G401 (cell line): ENCODE data around the gene NOX4. TPM values are rescaled to one million over a fixed set of nuclear protein-coding genes. Genes with fewer than 3 reads are reported as not detected.

Experiments used
- DNase-seq: peaks from one replicate; pipeline ENCODE4 v3.0.0-alpha.2; 2015; ENCODE audit warnings: low spot score
- in situ Hi-C: cut with HindIII; loops from 2 replicates; pipeline ENCODE4 v1.10.0; 2016; ENCODE audit warnings: low sequenced_read_pairs, mixed read lengths
- total RNA-seq: library from RNA; depleted of rRNA; stranded (reverse); fragments of >200 nt; shearing (Covaris generic); gene quantifications from 2 replicates; pipeline ENCODE4 v1.2.3, GENCODE V29; 2014; rRNA removed

Gene NOX4
- total RNA-seq = not detected in 2 replicates

DNA sequence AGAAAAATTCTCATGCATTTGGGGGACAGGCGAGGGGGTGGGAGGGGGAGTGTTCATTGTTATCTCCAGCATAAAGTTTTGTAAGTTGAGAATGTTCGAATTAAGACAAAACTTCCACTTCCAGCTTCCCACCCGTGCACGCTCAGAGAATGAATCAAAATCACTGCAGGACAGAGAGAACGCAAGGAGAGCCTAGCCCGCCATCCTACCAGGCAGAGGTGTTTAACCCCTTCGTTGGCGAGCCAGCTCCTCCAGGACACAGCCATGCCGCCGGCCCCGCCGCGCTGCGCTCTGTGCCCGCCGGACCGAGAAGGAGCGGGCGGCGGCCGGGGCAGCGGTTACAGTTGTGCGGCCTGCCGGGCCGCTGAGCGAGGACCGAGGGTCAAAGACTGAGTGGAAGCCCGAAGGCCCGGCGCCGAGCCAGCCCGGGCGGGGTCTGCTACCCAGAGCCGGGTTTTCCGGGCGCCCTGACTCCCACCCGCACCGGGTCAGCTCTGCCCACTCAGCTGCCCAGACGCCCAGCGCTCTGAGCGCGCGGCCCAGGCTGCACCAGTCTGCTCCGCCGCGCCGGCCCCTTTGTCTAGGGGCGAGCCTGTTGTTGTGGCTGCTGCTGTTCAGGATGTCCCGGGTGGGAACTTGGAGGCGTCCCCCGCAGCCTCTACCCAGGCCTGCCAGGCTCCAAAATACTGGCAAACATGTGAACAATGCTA is at the start of gene NOX4:
Gene NOX4 (minus strand): TSS at position 395 of the 710 bp plus-strand sequence. CDS start 129 bp downstream, at position 266.
- DNase-seq = no peak
- in situ Hi-C loops = no loop called here

DNA sequence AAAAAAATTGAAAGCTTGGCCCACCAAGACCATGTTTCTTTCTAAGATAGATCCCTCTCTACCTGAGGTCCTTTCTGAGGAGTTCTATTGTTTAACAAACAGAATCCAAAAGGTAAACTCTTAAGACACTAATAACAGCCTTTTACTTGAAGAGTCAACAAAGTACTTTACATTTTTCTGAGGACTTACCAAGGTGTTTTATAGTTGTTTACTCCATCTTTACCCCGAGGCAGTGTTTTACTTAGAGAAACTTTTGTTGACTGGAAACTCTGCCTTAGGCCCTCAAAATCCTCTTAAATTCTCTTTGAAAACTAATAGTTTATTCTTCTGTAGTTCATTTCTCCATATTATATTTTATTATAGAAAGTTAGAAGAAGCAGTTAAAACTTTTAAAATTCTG is 49.7 kb upstream of the NOX4 start:
- in situ Hi-C loops = no loop called here
- no peak for DNase-seq

DNA sequence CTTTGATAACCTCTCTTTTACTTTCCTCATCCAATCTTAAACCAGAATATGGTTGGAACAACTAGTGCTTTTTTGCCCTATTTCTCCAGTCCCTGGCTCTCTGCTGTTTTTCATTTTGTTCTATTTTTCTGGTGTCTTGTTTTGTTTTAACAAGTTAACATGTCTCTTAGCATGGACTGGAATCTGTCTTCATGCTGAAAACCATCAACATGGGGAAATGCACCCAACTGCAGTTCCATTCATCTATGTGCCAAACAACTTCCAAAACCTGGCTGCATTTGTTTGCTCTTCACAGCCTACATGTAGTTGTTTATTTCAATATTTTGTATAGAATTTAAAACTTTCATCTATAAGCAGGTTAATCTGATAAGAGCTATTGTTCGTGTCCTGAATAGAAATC is 46.8 kb upstream of the NOX4 start:
- no peak for DNase-seq
- in situ Hi-C loops = no loop called here

DNA sequence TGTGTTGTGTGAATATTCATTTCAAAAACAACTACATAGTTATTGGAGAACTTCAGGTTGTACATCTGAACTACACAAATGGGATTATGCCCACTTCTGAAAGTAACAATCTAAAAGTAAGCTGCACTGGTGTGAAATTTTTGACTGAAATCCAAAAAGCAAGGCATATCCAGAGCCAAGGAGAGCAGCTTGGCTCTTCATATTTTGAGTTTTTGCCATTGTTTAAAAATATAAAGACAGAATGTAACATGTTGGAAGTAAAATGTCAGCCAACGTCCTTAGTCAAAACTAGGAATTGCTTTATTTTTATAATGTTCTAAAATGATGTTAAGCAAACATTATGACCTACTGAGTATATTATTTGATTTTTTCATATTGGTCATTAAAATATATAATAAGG is 45.8 kb upstream of the NOX4 start:
- DNase-seq = no peak
- in situ Hi-C loops = no loop called here

DNA sequence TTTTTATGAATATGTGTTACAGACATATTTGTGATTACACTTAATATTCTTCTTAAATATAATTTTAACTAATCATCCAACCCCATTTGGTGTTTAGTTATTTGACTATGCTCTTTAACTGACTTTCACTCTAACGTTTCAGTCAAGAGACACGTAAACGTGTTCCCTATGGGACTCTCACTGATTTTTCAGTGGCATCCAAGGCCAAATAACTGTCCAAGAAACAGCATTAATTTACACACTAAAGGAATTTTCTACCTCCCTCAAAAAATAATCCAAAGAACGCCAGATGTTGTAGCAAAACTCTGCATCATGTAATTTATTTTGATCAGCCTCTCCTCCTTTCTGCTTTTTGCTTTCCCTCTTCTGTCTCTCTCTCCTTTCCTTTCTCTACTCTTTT is 44.0 kb upstream of the NOX4 start:
- in situ Hi-C loops = no loop called here
- DNase-seq = no peak

DNA sequence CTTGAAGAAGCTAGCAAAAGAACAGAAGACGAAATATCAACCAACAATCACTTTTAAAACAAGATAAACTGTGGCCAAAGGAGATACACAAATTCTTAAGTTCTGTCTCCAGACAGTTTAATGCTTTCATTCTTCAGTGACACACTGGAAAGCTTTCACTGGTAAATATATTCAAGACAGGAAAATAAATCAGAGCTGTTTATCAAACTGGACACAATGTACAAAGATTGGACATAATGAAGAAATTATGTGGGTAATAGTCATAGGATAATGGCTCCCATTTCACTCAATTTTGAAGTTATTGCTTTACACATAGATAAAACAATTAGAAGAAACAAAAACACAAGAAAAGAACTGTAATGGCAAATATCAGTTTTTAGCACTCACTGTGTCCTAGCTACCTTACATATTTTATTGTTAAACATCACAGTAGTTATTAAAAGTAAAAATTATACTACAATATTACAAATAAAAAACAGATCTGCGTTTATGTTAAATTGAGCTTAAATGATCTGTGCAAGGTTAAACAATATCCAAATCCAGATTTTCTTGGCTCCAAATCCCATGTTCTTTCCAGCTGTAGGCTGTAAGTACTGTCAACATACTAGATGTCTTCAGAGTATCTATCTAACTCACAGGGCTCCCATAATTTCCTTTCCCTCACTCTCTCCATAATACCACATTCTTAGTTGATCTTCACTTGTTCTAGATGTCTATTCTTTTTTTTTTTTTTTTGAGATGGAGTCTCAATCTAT is 38.6 kb upstream of the NOX4 start:
- in situ Hi-C loops = no loop called here
- no peak for DNase-seq

DNA sequence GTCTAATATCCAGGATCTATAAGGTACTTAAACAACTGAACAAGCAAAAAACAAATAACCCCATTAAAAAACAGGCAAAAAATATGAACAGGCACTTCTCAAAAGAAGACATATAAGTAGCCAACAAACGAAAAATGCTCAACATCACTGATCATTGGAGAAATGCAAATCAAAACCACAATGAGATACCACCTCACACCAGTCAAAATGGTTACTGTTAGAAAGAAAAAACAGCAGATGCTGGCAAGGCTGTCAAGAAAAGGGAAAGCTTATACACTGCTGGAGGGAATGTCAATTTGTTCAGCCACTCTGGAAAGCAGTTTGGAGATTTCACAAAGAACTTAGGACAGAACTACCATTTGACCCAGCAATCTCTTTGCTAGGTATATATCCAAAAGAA is 30.6 kb upstream of the NOX4 start:
- in situ Hi-C loops = no loop called here
- DNase-seq = no peak

DNA sequence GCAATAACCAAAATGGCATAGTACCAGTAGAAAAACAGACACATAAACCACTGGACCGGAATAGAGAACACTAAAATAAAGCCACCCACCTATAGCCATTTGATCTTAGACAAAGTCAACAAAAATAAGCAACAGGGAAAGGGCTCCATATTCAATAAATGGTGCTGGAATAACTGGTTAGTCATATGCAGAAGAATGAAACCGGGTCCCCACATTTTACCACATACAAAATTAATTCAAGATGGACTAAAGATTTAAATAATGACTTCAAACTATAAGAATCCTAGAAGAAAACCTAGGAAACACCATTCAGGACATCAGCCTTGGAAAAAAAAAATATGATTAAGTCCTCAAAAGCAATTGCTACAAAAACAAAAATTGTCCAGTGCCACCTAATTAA is 30.1 kb upstream of the NOX4 start:
- no peak for DNase-seq
- in situ Hi-C loops = no loop called here

DNA sequence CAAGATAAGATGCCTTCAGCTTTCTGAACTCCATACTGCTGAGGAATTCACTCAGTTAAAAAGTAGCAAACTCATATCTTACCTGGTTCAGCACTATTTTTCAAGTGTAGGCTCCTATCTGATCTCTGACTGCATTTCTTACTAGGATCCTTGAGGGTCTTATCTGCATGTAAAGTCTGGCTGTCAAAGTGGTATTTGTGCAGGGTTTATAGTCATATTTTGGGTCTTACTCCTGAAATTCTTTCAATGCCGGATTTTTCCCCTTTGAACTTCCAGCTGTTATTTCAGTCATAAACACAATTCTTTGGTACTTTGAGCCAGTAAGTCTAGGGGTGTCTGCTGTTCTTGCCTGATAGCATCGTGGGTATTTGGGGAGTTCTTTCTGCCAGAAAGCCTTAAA is 25.3 kb upstream of the NOX4 start:
- in situ Hi-C loops = no loop called here
- DNase-seq = no peak

DNA sequence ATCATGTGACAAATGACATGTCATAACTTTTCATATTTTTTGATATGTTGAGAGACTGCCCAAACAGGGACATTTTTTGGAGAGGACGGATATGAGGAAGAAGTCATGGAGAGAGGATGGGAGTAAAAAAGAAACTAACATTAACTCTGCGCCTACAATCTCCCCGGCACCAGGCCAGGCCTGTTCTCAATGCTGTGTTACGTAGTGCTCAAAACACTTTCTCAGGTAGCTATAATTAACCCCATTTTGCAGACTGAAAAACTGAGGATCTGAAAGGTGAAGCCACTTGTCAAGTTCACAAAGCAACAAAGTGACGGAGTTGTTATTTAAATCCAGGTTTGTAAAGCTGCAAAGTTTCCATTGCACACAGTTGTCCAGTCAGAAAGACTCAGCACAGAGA is 17.4 kb upstream of the NOX4 start:
- in situ Hi-C loops = no loop called here

DNA sequence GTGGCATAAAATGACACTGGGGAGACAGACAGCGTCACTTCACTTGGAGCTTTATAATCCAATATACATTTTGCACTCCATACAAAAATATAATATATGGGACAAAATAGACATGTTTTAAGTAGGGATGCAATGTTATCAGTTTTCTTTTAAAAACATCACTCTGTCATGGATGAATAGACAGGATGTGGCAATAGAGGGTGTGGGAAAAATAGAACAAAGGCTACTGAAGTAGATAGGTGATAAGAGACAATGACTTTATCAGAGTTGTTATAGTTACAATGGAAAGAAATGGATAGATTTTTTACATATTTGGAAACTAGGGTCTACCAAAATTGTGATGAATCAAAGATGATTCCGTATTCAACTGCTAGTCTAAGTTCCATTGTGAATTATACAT is 13.1 kb upstream of the NOX4 start:
- in situ Hi-C loops = no loop called here
- DNase-seq = no peak

More for the DNA sequence above, 17.4 kb upstream of the NOX4 start:
- no peak for DNase-seq

DNA sequence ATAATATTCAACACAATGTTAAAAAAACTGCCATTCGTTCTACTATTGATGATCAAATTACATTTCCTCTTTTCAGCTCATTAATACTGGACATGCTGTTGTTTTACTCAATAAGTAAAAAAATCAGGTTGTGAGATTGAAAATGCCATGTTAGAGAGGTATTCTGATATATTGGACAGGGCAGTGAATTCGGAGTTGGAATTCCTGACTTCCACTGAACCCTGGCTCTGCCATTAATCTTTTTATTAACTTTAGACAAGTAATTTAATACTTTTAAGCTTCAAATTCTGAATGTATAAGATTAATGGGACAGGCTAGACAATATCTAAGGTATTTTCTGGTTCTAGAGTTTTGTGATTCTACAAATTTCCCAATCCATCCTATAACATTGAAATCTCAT is 12.2 kb upstream of the NOX4 start:
- no peak for DNase-seq
- in situ Hi-C loops = no loop called here

DNA sequence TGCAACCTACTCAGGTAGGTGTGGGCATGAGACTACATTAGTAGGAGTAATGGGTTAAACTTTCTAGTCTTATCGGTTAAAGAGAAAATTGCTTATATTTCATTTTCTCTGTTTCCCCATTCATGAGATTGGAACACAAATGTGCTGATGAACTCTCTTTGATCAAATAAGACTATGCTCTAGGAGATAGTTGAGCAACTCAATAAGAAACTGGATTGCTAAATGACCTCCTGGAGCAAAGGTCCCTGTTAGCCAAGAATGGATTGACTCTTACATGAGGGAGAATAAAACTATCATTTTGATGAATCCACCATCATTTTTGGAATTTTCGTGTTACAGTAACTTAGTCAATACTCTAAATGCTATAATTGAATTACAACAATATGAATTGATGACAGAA is 11.1 kb upstream of the NOX4 start:
- no peak for DNase-seq
- in situ Hi-C loops = no loop called here

DNA sequence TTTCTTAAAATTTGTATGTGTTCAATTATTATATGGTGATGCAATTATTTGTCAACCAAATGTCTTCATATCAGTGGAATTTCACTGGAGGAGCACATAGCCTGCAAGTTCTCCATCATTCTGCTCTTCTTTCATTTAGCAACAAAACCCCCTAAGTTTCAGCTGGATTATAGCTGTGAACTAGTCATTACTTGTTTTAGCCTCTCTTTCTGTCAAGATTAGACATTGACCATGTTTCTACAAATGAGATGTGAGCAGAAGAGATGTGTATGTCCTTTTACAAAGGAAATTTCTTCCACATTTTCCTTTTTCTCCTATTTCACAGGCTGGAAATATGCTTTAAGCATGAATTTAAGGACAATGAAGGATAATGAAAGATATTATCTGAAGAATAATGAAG is 9.2 kb upstream of the NOX4 start:
- DNase-seq = no peak
- in situ Hi-C loops = no loop called here

DNA sequence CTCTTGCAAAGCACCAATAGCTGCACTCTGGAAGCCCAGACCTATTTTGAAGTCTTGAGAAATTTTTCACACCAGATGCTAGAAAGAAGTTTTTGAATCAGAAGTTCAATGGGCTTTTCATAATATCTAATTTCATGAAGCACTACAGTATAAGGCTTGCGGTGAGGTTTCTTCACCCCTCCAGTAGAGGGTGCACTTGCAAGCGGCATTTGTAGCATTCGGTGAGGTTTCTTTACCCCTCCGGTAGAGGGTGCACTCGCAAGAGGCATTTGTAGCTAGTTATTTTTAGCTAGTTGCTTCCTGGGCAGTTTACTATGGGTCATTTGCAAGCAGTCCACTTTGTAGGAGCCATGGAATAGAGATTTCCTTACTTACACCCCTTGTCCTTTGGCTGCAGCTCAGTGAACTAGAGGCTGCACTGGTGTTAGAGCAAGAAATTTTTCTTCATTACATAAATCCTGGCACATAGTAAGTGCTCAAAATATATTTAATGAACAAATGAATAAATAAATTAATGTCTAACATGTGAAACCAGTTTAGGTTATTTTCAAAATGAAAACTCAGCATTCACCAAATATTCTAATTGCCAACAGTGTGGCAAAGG is 7.8 kb upstream of the NOX4 start:
- DNase-seq = no peak
- in situ Hi-C loops = no loop called here

DNA sequence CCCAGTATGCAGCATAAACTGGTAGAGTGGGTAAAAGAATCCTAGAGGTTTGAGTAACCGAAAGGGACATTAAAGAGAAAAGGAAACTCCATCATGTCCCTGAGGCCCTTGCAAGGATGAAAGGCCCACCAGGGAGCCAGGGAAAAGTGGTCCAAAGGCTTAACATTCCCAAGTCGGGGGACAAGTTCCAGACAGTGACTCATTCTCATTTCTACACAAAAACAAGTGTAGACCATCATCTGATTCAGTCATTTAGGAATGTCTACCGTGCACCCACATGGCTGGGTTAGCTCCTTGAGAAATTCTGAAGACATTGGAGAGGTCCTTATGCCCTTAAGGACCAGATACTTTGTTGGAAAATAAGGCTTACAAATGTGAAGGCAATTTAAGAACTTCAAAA is 4.8 kb upstream of the NOX4 start:
- no peak for DNase-seq
- in situ Hi-C loops = no loop called here

DNA sequence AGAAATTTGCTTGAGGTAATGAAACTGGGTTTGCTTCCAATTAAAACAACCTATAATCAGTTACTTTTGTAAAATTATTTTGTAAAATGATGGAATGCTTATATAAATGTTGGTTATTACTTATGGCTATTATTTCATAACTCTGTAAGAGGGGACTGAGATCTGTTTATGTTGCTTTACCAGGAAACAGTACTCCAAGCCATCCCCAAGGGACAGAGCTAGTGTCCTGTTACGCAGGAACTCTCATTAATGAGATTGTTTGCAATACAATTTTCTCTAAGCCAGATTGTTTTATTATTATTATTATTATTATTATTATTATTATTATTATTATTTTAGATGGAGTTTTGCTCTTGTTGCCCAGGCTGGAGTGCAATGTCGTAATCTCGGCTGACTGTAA is 2.3 kb upstream of the NOX4 start:
- DNase-seq = no peak
- in situ Hi-C loops = no loop called here

DNA sequence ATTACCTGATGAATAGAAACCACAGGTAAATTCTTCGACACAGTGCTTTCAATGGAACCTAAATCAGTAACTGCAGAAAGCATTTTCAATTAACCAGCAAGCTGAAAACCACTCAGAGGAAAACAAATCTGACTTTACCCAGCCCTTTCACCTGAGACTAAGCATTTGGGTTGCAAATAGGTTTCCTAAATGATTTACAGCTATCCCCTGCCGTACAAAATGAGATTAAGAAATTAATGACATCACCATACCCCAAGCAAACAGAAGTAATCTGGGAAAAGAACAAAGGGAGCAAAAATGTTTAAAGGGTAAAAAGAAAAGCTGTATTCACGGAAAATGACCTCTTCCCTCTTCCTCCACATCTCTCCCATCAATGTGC is 584 bp downstream of the NOX4 start:
- in situ Hi-C loops = no loop called here
- no peak for DNase-seq

DNA sequence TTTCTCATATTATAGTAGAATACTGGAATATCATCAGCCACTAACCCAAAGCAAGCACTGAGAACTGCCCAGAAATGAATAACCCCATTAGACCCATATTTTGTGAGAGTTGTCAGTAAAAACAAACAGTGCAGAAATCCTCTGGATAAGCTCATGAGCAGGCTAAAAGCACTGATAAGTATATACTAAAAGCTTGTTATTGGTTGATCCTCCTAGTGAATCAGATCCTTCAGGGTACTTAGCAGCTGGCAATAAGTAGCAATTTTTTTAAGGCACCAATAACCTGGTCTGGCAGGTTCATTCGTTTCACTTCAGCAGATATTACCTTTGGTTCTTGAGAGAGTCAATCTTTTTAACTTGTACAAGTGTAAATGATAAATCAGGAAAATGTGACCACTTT is 1.2 kb downstream of the NOX4 start:
- in situ Hi-C loops = no loop called here
- no peak for DNase-seq

DNA sequence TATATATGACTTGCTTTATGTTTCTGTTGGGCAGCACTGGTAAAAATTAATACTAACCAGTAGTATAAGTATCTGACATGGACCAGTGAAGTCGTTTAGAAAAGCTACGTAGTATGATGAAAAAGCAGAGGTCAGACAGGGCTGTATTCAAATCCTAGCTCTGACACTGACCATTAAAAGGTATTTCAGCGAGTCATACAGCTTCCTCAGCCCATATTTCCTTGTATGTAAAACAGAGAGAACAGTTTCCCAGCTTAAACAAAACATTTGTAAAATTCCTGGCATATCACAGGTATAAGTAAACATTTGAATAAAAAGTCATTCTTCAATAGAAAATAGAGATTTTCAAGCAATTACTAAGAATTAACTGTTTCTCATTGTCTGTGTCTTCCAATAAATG is 4.2 kb downstream of the NOX4 start:
- DNase-seq = no peak
- in situ Hi-C loops = no loop called here

DNA sequence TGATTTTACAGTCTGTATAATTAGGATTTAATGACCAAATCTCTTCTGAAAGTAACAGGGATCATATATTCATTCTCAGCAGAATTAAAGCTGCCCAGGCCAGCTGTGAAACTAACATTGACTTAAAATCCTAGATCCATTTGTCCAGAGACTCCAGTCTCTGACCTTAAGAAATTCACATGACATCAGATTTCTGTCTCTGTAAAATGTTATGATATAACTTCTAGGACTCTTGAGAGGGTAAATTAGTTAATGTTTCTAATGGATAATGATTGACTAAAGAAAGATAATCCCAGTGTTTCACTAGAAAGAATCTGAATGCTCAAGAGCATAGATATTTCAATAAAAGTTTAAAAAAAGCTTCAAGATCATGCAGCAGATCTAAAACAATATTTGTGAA is 6.3 kb downstream of the NOX4 start:
- no peak for DNase-seq
- in situ Hi-C loops = no loop called here
